ENCODE measurements around the gene UNC80.

Gene UNC80

GRCh38 chr2:209985874-209986273, 214.2 kb downstream of the UNC80 start:
- Histone ChIP-seq H3K4me1 (ENCODE audit: control insufficient read depth, insufficient read depth, low read length) (no peaks in the 10 kb centered on the region), H3K9me3 (ENCODE audit: control insufficient read depth, insufficient read depth, low read length) (no peaks in the 10 kb centered on the region), H3K27me3 (ENCODE audit: control insufficient read depth, insufficient read depth, low read length) (no peaks in the 10 kb centered on the region), H3K27ac (ENCODE audit: low read length) (no peak overlapping the region), H3K4me3 (ENCODE audit: low read length) (no peak overlapping the region), H3K36me3 (ENCODE audit: control insufficient read depth, insufficient read depth, low read length) (no peaks in the 10 kb centered on the region)
- WGBS (ENCODE audit: insufficient coverage, insufficient read length): no CpG with 5 or more reads among the region's 3 CpGs
- no peak for DNase-seq (ENCODE audit: low read depth, low spot score)

- no peak overlapping the region for H3K27ac ChIP-seq (ENCODE audit: low read length)
- no peaks in the 10 kb centered on the region for H3K27me3 ChIP-seq (ENCODE audit: control insufficient read depth, insufficient read depth, low read length)
- WGBS (ENCODE audit: insufficient coverage, insufficient read length): no CpG with 5 or more reads among the region's 2 CpGs
- no peaks in the 10 kb centered on the region for H3K4me1 ChIP-seq (ENCODE audit: control insufficient read depth, insufficient read depth, low read length)
- DNase-seq (ENCODE audit: low read depth, low spot score): no peak
- no peak overlapping the region for H3K4me3 ChIP-seq (ENCODE audit: low read length)
- H3K9me3 ChIP-seq (ENCODE audit: control insufficient read depth, insufficient read depth, low read length): no peaks in the 10 kb centered on the region
- H3K36me3 ChIP-seq (ENCODE audit: control insufficient read depth, insufficient read depth, low read length): no peaks in the 10 kb centered on the region
Measured at GRCh38 chr2:209986415-209986814, 214.8 kb downstream of the UNC80 start.

GRCh38 chr2:209988010-209988409, 216.4 kb downstream of the UNC80 start:
- Histone ChIP-seq H3K4me3 (ENCODE audit: low read length) (no peak overlapping the region), H3K27me3 (ENCODE audit: control insufficient read depth, insufficient read depth, low read length) (no peaks in the 10 kb centered on the region), H3K36me3 (ENCODE audit: control insufficient read depth, insufficient read depth, low read length) (no peaks in the 10 kb centered on the region), H3K4me1 (ENCODE audit: control insufficient read depth, insufficient read depth, low read length) (no peaks in the 10 kb centered on the region), H3K27ac (ENCODE audit: low read length) (no peak overlapping the region), H3K9me3 (ENCODE audit: control insufficient read depth, insufficient read depth, low read length) (no peaks in the 10 kb centered on the region)
- WGBS (ENCODE audit: insufficient coverage, insufficient read length): no CpG with 5 or more reads among the region's 4 CpGs
- DNase-seq (ENCODE audit: low read depth, low spot score): no peak

GRCh38 chr2:209990838-209991237, 219.2 kb downstream of the UNC80 start:
- no peaks in the 10 kb centered on the region for H3K4me1 ChIP-seq (ENCODE audit: control insufficient read depth, insufficient read depth, low read length)
- H3K4me3 ChIP-seq (ENCODE audit: low read length): no peak overlapping the region
- H3K9me3 ChIP-seq (ENCODE audit: control insufficient read depth, insufficient read depth, low read length): no peaks in the 10 kb centered on the region
- H3K36me3 ChIP-seq (ENCODE audit: control insufficient read depth, insufficient read depth, low read length): no peaks in the 10 kb centered on the region
- no peak for DNase-seq (ENCODE audit: low read depth, low spot score)
- no peak overlapping the region for H3K27ac ChIP-seq (ENCODE audit: low read length)
- WGBS (ENCODE audit: insufficient coverage, insufficient read length): no CpG with 5 or more reads among the region's 2 CpGs
- no peaks in the 10 kb centered on the region for H3K27me3 ChIP-seq (ENCODE audit: control insufficient read depth, insufficient read depth, low read length)

GRCh38 chr2:209993968-209994367, 222.3 kb downstream of the UNC80 start:
- no peak overlapping the region for H3K27ac ChIP-seq (ENCODE audit: low read length)
- DNase-seq (ENCODE audit: low read depth, low spot score): no peak
- no peaks in the 10 kb centered on the region for H3K9me3 ChIP-seq (ENCODE audit: control insufficient read depth, insufficient read depth, low read length)
- WGBS (ENCODE audit: insufficient coverage, insufficient read length): no CpG with 5 or more reads among the region's 9 CpGs
- no peaks in the 10 kb centered on the region for H3K36me3 ChIP-seq (ENCODE audit: control insufficient read depth, insufficient read depth, low read length)
- no peaks in the 10 kb centered on the region for H3K27me3 ChIP-seq (ENCODE audit: control insufficient read depth, insufficient read depth, low read length)
- no peaks in the 10 kb centered on the region for H3K4me1 ChIP-seq (ENCODE audit: control insufficient read depth, insufficient read depth, low read length)
- no peak overlapping the region for H3K4me3 ChIP-seq (ENCODE audit: low read length)

- H3K4me1 ChIP-seq (ENCODE audit: control insufficient read depth, insufficient read depth, low read length): no peaks in the 10 kb centered on the region
- no peaks in the 10 kb centered on the region for H3K27me3 ChIP-seq (ENCODE audit: control insufficient read depth, insufficient read depth, low read length)
- no peak for DNase-seq (ENCODE audit: low read depth, low spot score)
- H3K36me3 ChIP-seq (ENCODE audit: control insufficient read depth, insufficient read depth, low read length): no peaks in the 10 kb centered on the region
- no peak overlapping the region for H3K4me3 ChIP-seq (ENCODE audit: low read length)
- no peaks in the 10 kb centered on the region for H3K9me3 ChIP-seq (ENCODE audit: control insufficient read depth, insufficient read depth, low read length)
- WGBS (ENCODE audit: insufficient coverage, insufficient read length): no CpG with 5 or more reads among the region's 1 CpG
- H3K27ac ChIP-seq (ENCODE audit: low read length): no peak overlapping the region
Measured at GRCh38 chr2:209998596-209998995, 227.0 kb downstream of the UNC80 start.

DNA sequence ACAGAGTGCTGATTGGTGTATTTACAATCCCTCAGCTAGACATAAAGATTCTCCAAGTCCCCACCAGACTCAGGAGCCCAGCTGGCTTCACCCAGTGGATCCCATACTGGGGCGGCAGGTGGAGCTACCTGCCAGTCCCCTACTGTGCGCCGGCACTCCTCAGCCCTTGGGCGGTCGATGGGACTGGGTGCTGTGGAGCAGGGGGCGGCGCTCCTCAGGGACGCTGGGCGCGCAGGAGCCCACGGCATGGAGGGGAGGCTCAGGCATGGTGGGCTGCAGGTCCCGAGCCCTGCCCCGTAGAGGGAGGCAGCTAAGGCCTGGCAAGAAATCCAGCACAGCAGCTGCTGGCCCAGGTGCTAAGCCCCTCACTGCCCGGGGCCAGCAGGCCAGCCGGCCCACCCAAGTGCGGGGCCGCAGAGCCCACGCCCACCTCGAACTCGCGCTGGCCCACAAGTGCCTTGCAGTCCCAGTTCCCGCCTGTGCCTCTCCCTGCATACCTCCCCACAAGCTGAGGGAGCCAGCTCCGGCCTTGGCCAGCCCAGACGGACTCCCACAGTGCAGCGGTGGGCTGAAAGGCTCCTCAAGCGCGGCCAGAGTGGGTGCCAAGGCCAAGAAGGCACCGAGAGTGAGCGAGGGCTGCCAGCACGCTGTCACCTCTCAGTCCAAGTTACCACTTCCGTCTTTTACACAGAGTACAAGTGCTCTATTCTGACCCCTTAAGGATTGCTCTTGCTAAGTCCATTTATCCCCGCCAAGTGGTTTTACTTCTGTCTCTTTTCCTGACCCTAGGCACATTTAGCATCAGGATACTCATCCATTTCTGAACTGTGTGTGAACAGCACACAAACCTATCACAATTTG, 229.1 kb downstream of the UNC80 start:
- no peak for DNase-seq (ENCODE audit: low read depth, low spot score)
- Histone ChIP-seq H3K27me3 (ENCODE audit: control insufficient read depth, insufficient read depth, low read length) (no peaks in the 10 kb centered on the region), H3K36me3 (ENCODE audit: control insufficient read depth, insufficient read depth, low read length) (no peaks in the 10 kb centered on the region), H3K4me1 (ENCODE audit: control insufficient read depth, insufficient read depth, low read length) (no peaks in the 10 kb centered on the region), H3K9me3 (ENCODE audit: control insufficient read depth, insufficient read depth, low read length) (no peaks in the 10 kb centered on the region), H3K27ac (ENCODE audit: low read length) (no peak overlapping the region), H3K4me3 (ENCODE audit: low read length) (no peak overlapping the region)
- no CpG with 5 or more reads among the region's 32 CpGs for WGBS (ENCODE audit: insufficient coverage, insufficient read length)

DNA sequence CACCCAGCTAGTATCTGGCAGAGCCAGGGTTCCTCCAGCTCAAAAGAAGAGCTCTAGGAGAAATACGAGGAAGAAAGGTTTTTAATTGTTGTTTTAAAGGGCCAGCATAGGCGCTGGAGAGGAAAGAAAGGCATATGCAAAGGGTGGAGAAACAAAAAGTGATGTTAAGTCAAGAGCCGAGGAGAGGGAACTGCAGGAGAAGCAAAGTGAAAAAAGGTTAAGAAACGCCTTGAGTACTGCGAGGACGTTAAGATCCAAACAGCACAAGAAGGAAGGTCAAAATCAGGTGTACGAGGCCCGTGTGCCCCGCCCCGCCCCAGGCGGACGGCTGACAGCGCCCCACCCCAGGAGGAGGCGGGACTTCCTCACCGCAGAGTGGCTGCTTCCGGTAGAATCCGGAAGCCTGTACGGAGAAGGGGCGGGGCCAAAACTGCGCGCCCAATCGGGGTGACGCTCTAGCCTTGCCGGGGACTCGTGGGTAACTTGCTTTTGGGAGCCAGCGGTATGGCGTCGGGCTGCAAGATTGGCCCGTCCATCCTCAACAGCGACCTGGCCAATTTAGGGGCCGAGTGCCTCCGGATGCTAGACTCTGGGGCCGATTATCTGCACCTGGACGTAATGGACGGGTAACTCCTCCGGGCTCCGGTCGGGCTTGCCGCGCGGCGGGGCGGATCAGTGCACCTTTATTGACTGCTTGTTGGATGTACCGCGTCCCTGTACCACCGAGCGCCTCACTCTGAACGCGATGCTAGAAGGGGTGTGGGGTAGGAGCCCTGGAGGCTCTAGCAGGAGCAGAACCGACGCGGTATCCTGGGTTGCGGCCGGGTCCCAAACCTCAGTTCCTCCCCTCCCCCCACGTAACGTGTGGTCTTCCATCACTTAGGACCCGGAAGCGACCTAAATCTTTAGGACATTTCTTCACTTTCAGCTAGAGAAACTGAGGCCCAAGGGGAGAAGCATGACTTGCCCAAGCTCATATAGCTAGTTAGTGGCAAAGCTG, 230.8 kb downstream of the UNC80 start, which contains the start of gene RPE:
RPE (plus strand) TSS at position 481 of the 1,000 bp plus-strand sequence; CDS start at position 505, 24 bp downstream.
- Histone ChIP-seq H3K27me3 (ENCODE audit: control insufficient read depth, insufficient read depth, low read length) (no peaks in the 10 kb centered on the region), H3K4me3 (ENCODE audit: low read length) (peak within 1 kb of the TSS; percentile 97), H3K9me3 (ENCODE audit: control insufficient read depth, insufficient read depth, low read length) (no peaks in the 10 kb centered on the region), H3K4me1 (ENCODE audit: control insufficient read depth, insufficient read depth, low read length) (no peaks in the 10 kb centered on the region), H3K36me3 (ENCODE audit: control insufficient read depth, insufficient read depth, low read length) (no peaks in the 10 kb centered on the region), H3K27ac (ENCODE audit: low read length) (no peak within 1 kb of the TSS)
- peak; percentile 87 for DNase-seq (ENCODE audit: low read depth, low spot score)
- no CpG with 5 or more reads among the region's 58 CpGs for WGBS (ENCODE audit: insufficient coverage, insufficient read length)

- Histone ChIP-seq H3K4me3 (ENCODE audit: low read length) (peak overlapping the region; percentile 97; the same call in 1 of the 2 replicates), H3K36me3 (ENCODE audit: control insufficient read depth, insufficient read depth, low read length) (no peaks in the 10 kb centered on the region), H3K9me3 (ENCODE audit: control insufficient read depth, insufficient read depth, low read length) (no peaks in the 10 kb centered on the region), H3K27ac (ENCODE audit: low read length) (no peak overlapping the region), H3K27me3 (ENCODE audit: control insufficient read depth, insufficient read depth, low read length) (no peaks in the 10 kb centered on the region), H3K4me1 (ENCODE audit: control insufficient read depth, insufficient read depth, low read length) (no peaks in the 10 kb centered on the region)
- DNase-seq (ENCODE audit: low read depth, low spot score): no peak
- no CpG with 5 or more reads among the region's 2 CpGs for WGBS (ENCODE audit: insufficient coverage, insufficient read length)
Measured at GRCh38 chr2:210003359-210003758, 231.7 kb downstream of the UNC80 start.

DNA sequence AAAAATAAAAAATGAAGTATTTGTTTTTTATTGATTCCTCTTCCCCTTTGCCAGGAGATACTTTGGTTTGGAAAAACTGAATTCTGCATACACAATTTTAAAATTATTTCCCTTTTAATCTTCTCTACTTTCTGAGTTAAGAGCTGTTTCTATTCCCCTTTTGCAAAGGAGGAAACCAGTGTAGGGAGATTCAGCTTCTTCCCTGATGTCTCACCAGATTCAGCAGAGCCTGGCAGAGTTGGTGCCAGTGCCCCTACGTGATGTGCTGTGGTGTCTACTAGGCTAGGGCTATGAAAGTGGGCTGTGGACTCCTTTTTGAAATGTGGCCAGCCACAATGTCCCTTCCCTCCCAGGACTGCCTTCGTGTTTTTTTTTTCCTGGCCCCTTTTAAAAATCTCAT, 233.2 kb downstream of the UNC80 start:
- H3K4me3 ChIP-seq (ENCODE audit: low read length): no peak overlapping the region
- H3K36me3 ChIP-seq (ENCODE audit: control insufficient read depth, insufficient read depth, low read length): no peaks in the 10 kb centered on the region
- no peaks in the 10 kb centered on the region for H3K4me1 ChIP-seq (ENCODE audit: control insufficient read depth, insufficient read depth, low read length)
- H3K27me3 ChIP-seq (ENCODE audit: control insufficient read depth, insufficient read depth, low read length): no peaks in the 10 kb centered on the region
- WGBS (ENCODE audit: insufficient coverage, insufficient read length): no CpG with 5 or more reads among the region's 2 CpGs
- DNase-seq (ENCODE audit: low read depth, low spot score): no peak
- H3K27ac ChIP-seq (ENCODE audit: low read length): no peak overlapping the region
- H3K9me3 ChIP-seq (ENCODE audit: control insufficient read depth, insufficient read depth, low read length): no peaks in the 10 kb centered on the region

Measured in iPS DF 6.9 (cell line).